Fibroblast of skin of right quadriceps (primary cell): ENCODE measurements around the gene HM13.
"Not testable (repeated sequence)": the region's sequence is repeated elsewhere in the genome, so short reads cannot be mapped to it uniquely, and the experiment has no call there.

Experiments
- DNase-seq: peaks from one replicate; pipeline ENCODE4 v3.0.0-alpha.2; 2013

Gene HM13

DNA sequence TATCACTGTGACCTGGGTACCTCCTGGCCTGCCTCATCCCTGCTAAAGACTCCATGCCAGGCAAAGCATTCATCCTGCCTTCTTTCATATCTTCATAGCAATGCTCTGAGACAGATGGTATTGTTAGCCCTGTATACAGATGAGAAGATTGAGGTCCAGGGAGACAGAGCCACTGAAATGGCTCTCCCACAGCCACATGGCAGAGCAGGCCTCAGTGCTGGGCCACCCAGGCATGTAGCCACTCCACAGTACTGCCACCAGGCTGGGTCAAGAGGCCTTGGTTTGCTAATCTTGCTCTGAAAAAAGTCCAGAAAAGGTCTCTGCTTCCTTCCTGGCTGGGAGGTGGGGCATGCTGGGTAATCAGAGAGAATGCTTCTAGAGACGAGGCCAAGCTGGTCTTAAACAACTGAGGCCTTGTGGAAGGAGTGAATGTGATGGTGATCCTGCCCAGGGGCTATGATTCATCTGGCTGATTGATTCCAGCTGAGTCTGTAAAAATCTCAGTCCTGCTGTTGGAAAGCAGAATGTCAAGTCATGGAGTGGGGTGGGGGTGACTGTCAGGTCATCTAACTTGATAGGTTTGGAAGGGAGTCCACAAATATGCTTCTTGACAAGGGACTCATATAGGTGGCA is 29.8 kb downstream of the HM13 start:
- DNase-seq = peak; percentile 98

DNA sequence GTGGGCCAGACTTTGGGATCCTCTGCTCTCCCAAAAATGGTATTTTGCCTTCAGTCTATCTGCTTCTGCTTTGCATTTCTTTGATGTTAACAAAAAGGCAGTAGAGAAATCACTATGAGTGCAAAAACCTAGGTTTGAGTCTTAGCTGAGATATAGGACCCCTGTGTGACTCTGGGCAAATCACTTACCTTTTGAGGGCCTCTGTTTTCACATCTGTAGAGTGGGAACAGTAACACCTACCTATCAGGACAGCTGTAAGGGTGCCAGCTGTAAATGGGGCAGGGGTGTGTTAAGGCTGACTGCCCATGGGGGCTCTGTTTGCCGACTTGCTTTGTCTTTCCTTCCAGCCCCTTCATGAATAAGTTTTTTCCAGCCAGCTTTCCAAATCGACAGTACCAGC is 30.4 kb downstream of the HM13 start:
- no peak for DNase-seq

DNA sequence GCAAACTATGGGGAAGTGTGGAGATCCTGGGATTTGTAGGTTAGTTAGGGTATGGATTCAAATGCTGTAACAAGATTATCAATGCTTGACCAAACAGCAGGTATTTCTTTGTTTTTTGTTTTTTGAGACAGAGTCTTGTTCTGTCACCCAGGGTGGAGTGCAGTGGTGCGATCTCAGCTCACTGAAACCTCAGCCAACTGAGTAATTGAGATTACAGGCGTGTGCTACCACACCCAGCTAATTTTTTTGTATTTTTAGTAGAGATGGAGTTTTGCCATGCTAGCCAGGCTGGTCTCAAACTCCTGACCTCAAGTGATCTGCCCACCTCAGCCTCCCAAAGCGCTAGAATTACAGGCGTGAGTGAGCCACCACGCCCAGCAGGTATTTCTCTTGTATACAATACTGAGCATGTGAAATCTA is 31.4 kb downstream of the HM13 start:
- DNase-seq = not testable (repeated sequence)

DNA sequence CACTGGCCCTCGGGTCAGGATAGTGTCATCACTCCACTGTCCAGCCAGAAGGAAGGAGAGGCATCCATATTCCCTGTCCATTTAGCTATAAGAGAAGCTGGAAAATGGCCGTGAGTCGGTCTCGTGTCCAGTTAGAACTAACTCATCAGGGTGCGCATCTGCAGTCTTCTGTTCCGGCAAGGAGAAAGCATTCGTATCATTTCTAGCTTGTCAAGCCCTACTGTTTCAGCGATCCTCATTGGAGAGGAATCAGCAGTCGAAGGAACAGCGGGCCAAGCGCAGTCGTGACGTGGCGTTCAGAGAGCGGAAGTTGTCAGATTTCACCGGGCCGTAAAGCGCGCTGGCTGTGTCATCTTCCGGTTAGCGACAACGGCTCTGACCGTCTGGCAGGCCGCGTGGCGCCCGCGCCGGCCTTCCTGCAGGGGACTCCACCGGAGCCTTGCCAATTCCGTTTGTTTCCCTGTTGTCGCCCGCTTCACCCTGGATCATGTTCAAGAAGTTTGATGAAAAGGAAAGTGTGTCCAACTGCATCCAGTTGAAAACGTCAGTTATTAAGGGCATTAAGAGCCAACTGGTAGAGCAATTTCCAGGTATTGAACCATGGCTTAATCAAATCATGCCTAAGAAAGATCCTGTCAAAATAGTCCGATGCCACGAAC is 32.9 kb downstream of the HM13 start:
- peak; percentile 92 for DNase-seq

DNA sequence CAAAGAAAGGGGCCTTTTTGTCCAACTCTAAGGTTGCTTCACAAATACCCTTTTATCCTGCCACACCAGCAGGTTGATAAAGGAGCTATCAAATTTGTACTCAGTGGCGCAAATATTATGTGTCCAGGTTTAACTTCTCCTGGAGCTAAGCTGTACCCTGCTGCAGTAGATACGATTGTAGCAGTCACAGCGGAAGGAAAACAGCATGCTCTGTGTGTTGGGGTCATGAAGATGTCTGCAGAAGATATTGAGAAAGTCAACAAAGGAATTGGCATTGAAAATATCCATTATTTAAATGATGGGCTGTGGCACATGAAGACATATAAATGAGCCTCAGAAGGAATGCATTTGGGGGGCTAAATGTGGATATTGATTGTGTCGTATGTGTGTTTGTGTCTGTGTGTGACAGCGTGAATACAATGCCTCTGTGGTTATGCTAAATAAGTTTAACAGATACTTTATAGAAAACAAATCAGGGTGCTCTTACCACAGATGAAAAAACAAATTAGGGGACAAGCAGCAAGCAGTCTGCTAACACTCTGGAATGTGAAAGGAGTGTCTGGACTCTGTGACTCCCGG is 33.6 kb downstream of the HM13 start:
- no peak for DNase-seq

DNA sequence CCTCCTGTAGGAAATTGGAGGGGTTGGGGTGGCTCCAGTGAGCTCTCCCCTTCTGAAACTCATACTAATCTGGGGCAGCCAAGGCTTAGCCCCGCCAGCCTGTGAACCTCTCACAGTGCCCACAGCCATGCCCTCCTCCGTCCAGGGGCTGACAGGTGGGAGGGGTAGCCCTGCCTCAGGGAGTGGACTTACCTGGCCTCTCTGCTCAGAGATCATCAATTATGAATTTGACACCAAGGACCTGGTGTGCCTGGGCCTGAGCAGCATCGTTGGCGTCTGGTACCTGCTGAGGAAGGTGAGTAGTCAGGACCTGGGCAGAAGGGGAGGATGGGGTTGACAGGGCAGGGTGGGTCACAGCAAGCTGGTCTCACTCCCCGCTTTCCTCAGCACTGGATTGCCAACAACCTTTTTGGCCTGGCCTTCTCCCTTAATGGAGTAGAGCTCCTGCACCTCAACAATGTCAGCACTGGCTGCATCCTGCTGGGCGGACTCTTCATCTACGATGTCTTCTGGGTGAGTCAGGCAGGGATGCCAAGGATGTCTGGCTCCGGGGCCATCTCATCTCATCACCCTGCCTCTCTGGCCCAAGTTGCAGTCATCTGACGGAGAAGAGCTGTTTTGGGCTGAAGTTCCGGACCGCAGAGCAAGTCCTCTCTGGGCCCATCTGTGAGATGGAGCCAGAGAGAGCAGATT is 34.7 kb downstream of the HM13 start:
- no peak for DNase-seq

DNA sequence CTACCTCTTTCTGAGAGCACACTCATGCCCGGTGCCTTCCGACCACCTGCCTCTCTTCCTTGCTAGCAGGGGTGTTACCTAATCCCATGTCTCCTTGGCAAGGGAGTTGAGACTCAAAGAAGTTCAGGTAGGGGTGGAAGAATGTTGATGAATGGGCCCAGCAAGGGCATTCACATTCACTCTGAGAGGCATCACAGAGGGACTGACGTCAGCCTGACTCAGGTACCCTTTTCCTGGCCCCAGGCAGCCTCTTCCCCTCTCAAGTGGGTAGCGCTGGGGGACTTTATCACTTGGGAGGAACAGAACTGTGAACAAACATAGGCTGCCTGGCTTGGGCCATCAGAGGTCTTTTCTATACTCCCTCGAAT is 35.3 kb downstream of the HM13 start:
- no peak for DNase-seq

DNA sequence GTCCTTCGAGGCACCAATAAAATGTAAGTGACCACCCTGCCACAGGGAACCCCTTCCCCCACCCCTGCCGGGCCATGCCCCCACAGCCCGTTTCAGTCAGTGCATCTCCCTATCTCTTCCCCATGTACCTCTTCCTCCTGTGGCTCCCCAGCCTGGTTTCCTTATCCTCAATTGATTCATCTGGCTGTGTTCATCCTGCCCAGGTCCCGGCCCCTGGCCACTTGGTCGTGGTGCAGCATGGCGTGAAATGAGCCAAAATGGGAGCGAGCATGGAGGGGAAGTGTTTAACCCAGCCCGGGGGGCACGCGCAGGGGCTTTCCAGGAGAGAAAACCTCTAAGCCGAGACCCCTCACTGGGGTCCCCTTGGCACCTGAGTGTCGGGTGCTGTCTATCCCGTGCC is 35.9 kb downstream of the HM13 start:
- no peak for DNase-seq

DNA sequence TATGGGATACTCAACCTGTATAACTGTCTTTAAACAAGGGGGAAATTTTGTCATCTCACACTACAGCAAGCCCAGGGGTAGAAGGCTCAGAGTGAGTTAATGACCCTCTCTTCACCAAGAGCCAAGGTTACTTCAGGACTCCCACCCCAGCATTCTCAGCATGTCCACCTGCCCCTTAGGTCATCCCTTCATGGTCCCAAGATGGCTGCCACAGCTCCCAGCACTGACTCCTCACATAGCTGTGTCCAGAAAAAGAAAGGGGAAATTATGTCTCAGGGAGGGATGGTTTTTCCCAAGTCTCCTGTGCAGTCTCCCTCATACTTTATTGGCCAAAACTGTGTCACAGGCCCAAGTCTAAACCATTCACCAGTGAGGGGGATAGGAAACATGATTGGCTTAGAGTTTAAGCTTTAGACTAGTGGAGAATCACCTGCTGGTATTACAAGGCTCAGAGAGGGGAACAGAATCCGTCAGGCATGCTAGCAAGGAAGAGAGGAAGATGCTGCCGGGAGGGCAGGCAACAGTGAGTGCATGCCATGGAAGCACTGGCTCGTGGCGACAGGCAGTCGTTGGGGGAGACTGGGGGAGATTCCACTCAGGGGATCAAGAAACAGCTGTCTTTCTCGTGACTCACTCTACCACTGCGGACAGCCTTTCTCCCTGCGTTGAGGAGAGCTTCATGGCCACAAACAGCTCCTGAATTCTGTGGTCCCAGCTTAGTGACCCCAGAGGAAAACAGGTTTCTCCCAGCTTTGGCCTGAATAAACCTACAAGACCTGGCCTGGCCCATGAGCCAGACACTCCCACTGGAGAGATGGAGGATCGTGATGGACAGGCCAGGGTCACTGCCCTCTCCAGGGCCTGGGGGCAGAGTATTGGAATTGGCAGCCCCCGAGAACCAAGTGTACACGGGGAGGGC is 37.2 kb downstream of the HM13 start:
- DNase-seq = no peak

DNA sequence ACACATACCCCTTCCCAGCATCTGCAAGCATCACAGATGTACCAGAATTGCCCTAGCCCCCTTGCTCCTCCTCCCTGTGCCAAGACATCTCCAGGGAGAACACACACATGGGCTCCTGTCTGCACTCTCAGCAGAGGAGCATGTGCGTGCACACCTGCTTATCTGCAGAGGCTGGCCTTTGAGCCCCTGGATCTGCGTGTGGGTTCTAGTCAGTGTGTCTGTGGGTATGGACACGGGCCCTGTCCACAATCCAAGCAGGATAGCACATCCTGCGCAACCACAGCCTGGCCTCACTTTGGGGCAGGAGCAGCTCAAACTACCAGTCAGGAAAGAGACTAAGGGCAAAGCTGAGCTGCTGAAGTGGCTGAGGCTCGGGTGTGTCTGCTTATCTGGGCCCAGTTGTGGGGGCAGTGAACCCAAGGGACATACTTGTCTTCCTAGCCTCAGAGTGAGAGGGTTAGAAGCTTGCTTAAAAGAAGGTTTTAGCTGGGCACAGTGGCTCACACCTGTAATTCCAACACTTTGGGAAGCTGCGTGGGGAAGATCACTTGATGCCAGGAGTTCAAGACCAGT is 41.0 kb downstream of the HM13 start:
- no peak for DNase-seq

DNA sequence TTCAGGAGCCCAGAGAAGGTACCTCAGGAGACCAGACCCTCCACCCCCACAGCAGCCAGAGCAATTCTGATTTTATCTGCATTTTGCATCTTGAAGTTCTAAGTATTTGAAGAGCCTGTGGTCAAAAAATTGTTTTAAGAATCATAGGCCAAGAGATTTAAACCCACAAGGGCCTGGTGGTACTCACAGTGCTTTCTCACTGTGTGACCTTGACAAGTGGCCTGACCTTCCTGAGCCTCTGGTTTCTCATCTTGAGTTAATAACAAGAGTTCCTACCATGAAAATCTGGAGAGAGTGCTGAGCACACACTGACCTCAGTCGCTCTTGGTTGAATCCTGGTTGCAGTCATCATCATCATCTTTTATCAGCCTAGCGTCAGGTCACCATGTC is 45.5 kb downstream of the HM13 start:
- DNase-seq = no peak

DNA sequence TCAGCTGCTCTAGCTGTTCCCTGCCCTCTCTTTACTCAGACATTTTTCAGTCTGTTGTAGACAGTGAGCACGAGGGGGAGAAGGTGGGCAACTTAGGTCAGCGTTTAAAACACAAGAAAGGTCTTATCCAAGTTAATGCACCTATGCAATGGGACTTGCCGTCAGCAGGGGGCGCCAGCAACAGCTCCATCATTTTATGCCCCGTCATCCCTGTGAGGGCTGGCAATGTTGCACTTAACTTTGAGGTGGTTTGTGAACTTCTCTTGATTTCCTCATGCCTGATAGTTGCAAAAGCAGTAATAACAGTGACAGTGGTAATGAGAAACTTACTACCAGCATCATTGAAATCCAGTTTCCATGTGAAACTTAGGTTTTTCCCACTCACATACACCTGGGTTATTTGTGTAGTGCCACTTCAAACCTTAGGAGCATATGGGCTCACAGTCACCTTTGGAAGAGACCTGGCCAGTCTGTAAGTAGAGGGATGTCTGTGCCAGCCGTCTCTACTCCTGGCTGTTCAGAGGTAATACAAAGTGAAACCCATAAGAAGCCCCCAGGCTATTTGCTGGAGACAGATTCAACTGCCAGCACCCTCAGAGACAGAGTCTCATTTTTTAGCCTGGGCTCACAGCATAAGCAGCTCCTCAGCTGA is 46.0 kb downstream of the HM13 start:
- peak; percentile 77 for DNase-seq

DNA sequence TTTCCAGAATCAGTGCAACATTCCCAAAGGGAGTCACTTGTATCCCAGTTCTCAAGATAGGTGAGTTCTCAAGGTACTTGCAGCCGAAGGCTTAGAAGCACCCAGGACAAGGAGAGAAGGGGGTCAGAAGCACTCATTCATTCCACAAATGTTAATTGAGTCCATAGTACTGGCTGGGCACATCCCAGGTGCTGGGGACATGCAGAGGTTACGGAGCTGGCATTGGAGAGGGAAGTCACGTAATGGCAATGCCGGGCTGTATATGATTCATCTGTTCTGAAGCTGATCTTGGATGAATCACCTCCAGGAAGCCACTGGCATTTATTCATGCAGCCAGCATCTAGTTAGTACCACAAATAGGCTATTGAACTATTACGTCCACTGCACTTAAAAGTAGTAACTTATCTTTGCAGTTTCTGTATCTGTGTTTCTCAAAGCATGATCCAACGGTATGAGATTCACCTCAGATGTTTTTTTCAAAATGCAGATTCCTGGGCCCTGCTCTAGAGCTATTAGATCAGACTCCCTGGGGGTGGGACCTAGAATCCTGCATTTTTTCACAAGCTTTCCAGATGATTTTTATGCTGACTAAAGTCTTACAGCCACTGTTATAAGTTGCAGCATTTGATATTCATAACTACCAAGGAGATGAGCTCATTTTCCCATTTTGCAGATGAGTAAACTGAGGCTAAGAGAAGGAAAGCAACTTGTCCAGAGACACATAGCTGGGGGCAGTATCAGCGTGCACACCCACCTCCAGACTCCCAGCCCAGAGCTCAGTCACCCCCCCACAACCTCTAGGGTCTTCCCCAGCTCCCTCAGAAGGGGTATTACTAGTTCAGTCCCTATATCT is 46.7 kb downstream of the HM13 start:
- peak; percentile 94 for DNase-seq

DNA sequence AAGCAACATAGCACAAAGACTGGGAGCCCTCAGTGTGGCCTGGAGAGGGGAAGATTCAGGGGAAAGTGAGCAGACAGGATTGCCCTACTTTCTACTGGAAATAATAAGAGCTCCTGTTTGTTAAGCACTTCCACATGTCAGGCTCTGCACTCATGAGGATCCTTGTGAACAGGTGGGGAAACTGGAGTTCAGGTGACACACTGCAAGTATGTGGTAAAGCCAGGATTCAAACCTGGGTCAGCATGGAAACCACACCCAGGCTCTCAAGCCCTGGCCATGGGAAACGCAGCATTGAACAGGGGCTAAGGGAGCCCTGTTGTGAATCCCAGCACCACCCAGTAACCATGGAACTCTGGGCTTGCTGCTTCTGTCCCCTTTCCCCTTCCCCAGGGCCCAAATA is 48.0 kb downstream of the HM13 start:
- no peak for DNase-seq

DNA sequence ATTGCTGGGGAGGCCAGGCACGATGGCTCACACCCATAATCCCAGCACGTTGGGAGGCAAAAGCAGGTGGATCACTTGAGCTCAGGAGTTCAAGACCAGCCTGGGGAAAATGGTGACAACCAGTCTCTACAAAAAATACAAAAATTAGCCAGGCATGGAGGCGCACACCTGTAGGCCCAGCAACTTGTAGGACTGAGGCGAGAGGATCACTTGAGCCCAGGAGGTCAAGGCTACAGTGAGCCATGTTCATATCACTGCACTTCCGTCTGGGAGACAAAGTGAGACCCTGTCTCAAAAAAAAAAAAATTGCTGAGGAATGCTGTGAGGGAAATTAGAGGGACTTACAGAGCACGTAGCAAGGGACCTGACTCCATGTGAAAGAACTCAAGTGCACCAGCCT is 50.0 kb downstream of the HM13 start:
- DNase-seq = no peak

DNA sequence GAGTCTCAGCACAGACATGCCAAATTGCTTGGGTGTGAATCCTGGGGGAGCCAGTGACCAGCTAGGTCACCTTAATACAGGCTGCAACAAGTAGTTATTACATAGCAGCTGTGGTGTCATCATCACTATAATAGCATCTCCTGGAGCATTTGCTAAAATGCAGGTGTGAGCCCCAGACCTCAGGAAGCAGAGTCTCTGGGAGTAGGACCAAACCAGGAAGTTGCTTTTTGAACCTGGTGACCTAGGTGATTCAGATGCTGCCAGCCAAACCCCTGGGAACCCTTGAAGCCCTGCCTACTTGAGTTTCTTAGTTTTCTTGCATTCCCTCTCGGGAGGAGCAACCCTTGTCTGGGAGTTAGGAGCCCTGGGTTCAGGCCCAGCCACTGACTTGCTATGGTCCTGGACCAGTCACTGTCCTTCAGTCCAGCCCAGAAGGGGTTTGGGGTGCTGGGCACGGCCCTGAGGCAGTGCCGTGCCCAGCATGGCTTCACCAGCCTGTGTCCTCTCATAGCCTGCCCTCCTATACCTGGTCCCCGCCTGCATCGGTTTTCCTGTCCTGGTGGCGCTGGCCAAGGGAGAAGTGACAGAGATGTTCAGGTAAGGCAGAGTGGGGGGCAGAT is 51.6 kb downstream of the HM13 start:
- no peak for DNase-seq

DNA sequence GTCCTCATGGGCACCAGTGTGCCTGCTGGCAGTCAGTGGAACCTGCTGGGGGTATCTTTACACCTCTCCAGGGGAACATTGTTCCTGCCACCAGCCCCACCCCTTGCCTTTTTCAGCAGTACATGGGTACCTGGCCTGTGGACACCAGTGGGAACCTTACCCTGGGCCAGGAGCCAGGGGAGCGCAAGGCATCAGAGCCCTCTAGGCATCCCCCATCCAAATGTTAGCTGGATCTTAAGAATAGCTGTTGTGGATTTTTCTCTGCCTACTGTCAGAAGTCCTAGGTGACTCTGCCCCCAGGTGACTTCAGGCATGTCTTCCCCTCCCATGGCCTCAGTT is 52.0 kb downstream of the HM13 start:
- no peak for DNase-seq

DNA sequence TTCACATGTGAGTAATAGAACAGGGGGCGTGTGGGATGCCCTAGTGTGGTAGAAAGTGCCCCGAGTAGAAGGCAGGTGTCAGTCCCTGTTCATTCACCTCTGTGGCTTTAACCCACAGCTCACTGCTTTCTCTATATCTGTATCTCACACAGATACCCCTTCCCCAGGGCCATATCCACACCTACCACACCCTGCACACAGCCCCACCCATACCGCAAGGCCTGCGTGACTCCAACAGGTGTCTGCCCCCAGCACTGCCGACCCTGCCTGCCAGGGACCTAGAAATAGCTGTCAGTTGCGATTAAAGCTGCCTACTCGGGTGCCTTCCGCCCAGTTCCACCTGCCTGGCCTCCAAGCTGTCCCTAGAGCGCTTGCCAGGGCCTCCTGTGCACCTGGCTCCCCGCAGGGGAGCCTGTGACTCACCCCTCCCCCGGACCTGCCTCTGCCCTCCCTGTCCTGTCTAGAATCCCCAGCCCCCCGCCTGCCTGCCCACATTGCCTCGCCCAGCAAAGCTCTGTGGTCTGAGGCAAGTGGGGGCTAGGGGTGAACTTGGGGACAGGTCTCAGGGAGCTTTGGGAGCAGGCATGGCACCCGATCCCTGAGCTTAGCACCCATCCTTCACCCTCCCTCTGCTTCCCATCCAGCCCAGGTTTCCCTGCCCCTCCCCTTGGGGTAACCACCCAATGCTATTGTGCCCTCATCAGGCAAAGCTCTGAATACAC is 52.6 kb downstream of the HM13 start:
- no peak for DNase-seq

DNA sequence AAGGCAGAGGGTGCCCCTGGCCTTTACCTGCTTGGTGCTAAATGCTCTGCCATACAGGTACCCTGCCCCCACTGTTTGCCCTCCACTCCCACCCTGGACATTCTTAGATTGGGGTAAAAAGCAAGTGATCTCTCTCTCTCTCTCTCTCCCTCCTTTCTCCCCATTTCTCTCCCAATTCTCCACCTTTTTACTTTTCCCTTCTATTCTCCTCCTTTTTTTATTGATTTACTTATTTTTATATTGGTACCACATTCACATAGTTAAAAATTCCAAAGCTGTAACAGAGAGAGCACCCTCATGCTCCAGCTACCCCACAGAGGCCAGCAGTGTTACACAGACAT is 53.1 kb downstream of the HM13 start:
- DNase-seq = no peak

DNA sequence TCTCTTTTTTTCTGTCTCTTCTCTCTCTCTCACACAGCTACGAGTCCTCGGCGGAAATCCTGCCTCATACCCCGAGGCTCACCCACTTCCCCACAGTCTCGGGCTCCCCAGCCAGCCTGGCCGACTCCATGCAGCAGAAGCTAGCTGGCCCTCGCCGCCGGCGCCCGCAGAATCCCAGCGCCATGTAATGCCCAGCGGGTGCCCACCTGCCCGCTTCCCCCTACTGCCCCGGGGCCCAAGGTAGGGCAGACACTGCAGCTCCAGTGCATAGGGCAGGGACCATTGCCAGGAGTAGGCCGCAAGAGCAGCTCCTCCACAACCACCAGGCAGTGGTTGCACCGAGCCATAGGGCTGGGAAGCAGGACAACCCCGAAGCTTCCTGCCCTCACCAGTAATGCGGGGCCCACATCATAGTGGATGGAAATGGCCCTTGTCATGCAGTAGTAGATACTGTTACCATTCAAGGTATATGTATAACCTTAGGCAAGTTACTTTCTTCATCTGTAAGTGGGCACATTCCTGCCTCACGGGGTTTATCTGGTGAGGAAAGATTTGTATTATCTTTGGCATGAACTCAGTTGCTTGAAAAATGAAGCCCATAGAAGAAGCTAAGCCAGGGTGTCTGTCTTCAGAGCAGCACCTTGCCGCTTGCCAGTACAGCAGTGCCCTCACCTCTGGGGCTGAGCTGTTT is 53.9 kb downstream of the HM13 start:
- no peak for DNase-seq
